Tibial artery (tissue), 4 donors: ENCODE measurements around the gene TAS2R16.

Source experiments
- DNase-seq, 2 donors: peaks; one replicate each; pipeline ENCODE4 v3.0.0-alpha.2; 2019
- H3K27ac ChIP-seq, 2 donors: fragments of 200-600 bp; sonication (generic) in 1 of 2; 1 replicate in 1 of 2; 2 replicates in 1 of 2; pipeline ENCODE4 v1.5.1; 2018 to 2019; ENCODE audit warnings: mild to moderate bottlenecking in 1 of 2
- H3K27me3 ChIP-seq, 2 donors: fragments of 200-600 bp; sonication (generic) in 1 of 2; one replicate each; pipeline versions ENCODE4 v1.5.1 to v1.6.0; 2016 to 2019
- H3K36me3 ChIP-seq, 3 donors: fragments of 200-600 bp; sonication (generic) in 2 of 3; one replicate each; pipeline ENCODE4 v1.5.1; 2016 to 2019; ENCODE audit warnings: mild to moderate bottlenecking in 2 of 3
- H3K4me1 ChIP-seq, 4 donors: fragments of 200-600 bp; sonication (generic) in 2 of 4; 1 replicate in 3 of 4; 2 replicates in 1 of 4; pipeline ENCODE4 v1.5.1; 2016 to 2019
- H3K4me3 ChIP-seq, 2 donors: fragments of 200-600 bp; sonication (generic) in 1 of 2; 1 replicate in 1 of 2; 2 replicates in 1 of 2; pipeline ENCODE4 v1.5.1; 2018 to 2019; ENCODE audit warnings: mild to moderate bottlenecking in 2 of 2
- H3K9me3 ChIP-seq, 3 donors: fragments of 200-600 bp; sonication (generic) in 1 of 3; one replicate each; pipeline ENCODE4 v1.5.1; 2016 to 2019
- CTCF ChIP-seq, 2 experiments: fragments of 200-600 bp in 1 of 2; fragments of 450-650 bp in 1 of 2; IDR thresholded peaks; one replicate each; pipeline ENCODE4 v1.5.1; 2017 to 2019; ENCODE audit warnings: antibody characterized with exemption in 2 of 2, mild to moderate bottlenecking in 1 of 2, moderate library complexity in 1 of 2
- intact Hi-C: fragments of 100-400 bp; cut with DNase I; formaldehyde crosslinking; loops from one replicate; pipeline ENCODE4 v1.15.0; 2023; ENCODE audit warnings: low total_unique reads

The TAS2R16 gene

DNA sequence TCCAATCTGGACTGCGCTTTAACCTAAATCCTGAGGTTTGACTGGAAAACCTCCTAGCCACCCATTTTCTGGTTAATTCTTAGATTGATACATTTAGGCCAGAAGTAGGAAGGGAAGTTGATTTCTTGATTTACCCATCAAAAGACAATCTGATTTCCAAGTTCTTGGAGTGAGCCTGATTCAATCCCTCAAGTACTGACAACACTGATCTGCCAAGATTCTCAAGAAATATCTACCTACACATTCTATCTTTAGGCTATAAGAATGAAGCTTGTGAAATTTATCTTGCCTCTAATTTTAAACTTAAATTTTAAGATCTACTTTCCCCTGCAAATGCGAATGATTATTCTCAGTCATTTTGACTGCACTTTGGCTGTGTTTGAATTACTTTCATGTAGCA is 5.9 kb downstream of the TAS2R16 start:
- H3K9me3 ChIP-seq, result no peaks in the 10 kb centered on the region
- intact Hi-C loops, result no loop called here
- H3K4me1 ChIP-seq, result no peaks in the 10 kb centered on the region
- no peak overlapping the region for H3K4me3 ChIP-seq
- DNase-seq, result no peak
- H3K27ac ChIP-seq, result no peak overlapping the region
- H3K27me3 ChIP-seq, result no peaks in the 10 kb centered on the region
- H3K36me3 ChIP-seq, result no peaks in the 10 kb centered on the region
- TF ChIP-seq CTCF (IDR thresholded peaks at IDR 0.05), result no peak

DNA sequence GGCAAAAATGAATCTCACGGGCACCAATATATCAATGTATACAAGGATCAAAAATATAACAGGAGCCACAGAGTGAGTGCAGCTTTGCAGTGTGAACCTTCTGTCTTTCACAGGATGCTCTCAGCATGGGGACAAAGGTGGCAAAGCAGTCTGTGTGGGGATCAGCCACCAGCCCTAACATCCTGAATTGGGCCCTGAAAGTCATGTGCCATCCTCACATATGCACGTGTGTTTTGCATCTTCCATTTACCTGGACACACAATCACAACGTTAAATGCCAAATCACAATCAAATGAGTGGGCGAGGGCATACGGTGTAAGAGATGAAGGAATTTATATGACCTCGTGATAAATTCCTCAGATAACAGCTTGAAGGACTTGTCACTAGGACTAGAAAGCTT is 6.5 kb downstream of the TAS2R16 start:
- intact Hi-C loops, result no loop called here
- H3K36me3 ChIP-seq, result no peaks in the 10 kb centered on the region
- no peak for TF ChIP-seq CTCF (IDR thresholded peaks at IDR 0.05)
- H3K27me3 ChIP-seq, result no peaks in the 10 kb centered on the region
- no peak overlapping the region for H3K4me3 ChIP-seq
- no peak overlapping the region for H3K27ac ChIP-seq
- DNase-seq, result no peak
- no peaks in the 10 kb centered on the region for H3K4me1 ChIP-seq
- H3K9me3 ChIP-seq, result no peaks in the 10 kb centered on the region

GRCh38 chr7:122988333-122988732 is 7.2 kb downstream of the TAS2R16 start:
- Histone ChIP-seq H3K27ac (no peak overlapping the region), H3K9me3 (no peaks in the 10 kb centered on the region), H3K4me1 (no peaks in the 10 kb centered on the region), H3K4me3 (no peak overlapping the region), H3K36me3 (no peaks in the 10 kb centered on the region), H3K27me3 (no peaks in the 10 kb centered on the region)
- intact Hi-C loops, result no loop called here
- TF ChIP-seq CTCF (IDR thresholded peaks at IDR 0.05), result no peak
- no peak for DNase-seq

- no peak overlapping the region for H3K27ac ChIP-seq
- H3K9me3 ChIP-seq, result no peaks in the 10 kb centered on the region
- intact Hi-C loops, result no loop called here
- no peaks in the 10 kb centered on the region for H3K27me3 ChIP-seq
- TF ChIP-seq CTCF (IDR thresholded peaks at IDR 0.05), result no peak
- no peaks in the 10 kb centered on the region for H3K36me3 ChIP-seq
- H3K4me3 ChIP-seq, result no peak overlapping the region
- no peak for DNase-seq
- H3K4me1 ChIP-seq, result no peaks in the 10 kb centered on the region
Measured at GRCh38 chr7:122987463-122987862, 8.0 kb downstream of the TAS2R16 start.

GRCh38 chr7:122984021-122984420 is 11.5 kb downstream of the TAS2R16 start:
- no peaks in the 10 kb centered on the region for H3K36me3 ChIP-seq
- no peaks in the 10 kb centered on the region for H3K27me3 ChIP-seq
- no peak overlapping the region for H3K27ac ChIP-seq
- no peaks in the 10 kb centered on the region for H3K4me1 ChIP-seq
- no peak for TF ChIP-seq CTCF (IDR thresholded peaks at IDR 0.05)
- no peak overlapping the region for H3K4me3 ChIP-seq
- DNase-seq, result no peak
- H3K9me3 ChIP-seq, result no peaks in the 10 kb centered on the region
- intact Hi-C loops, result no loop called here

DNA sequence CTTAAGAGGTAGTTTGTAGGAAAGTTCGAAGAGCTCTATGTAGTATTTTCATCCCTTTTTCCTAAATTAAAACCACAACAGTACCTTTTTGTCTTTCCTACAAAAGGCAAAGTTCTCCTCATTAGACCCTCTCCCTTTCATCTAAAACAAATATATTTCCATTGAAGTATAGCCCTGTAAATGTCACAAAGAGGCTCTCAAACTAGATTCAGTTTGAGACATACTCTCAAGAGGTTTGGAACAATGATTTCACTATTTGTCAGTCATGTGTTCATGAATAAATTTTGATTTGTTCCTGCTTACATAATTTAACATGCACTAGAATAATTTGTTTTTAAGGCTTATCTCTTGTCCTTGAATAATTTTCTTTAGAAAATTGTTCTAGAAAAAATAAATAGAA is 12.2 kb downstream of the TAS2R16 start:
- Histone ChIP-seq H3K27me3 (no peaks in the 10 kb centered on the region), H3K4me1 (no peaks in the 10 kb centered on the region), H3K9me3 (no peaks in the 10 kb centered on the region), H3K27ac (no peak overlapping the region), H3K36me3 (no peaks in the 10 kb centered on the region), H3K4me3 (no peak overlapping the region)
- TF ChIP-seq CTCF (IDR thresholded peaks at IDR 0.05), result no peak
- intact Hi-C loops, result no loop called here
- DNase-seq, result no peak
